GM19468 (cell line): ENCODE measurements around the gene GDAP1L1.

Experiments
- ATAC-seq: cut with Tn5 transposase; IDR thresholded peaks from one replicate; pipeline ENCODE4 v1.9.1; 2021; ENCODE audit warnings: mild to moderate bottlenecking, moderate library complexity, moderate number of reproducible peaks; ENCODE audit not compliant: unreplicated experiment; ENCODE audit errors: extremely low read depth

The GDAP1L1 gene

DNA sequence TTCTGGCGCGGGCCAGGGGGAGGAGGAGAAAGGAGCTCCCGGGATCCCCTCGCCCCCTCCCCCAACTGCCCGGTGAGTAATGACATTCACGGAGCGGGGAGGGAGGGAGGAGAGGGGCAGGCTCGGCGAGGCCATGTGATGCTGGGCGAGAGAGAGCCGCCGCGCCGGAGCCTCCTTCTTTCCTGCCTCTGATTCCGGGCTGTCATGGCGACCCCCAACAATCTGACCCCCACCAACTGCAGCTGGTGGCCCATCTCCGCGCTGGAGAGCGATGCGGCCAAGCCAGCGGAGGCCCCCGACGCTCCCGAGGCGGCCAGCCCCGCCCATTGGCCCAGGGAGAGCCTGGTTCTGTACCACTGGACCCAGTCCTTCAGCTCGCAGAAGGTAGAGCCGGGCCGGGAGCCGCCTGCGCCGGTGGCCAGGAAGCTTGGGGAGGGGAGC, at the start of gene GDAP1L1:
Gene GDAP1L1 (plus strand): TSS at position 178 of the 441 bp plus-strand sequence. CDS start 27 bp downstream, at position 205.
- no peak for ATAC-seq

DNA sequence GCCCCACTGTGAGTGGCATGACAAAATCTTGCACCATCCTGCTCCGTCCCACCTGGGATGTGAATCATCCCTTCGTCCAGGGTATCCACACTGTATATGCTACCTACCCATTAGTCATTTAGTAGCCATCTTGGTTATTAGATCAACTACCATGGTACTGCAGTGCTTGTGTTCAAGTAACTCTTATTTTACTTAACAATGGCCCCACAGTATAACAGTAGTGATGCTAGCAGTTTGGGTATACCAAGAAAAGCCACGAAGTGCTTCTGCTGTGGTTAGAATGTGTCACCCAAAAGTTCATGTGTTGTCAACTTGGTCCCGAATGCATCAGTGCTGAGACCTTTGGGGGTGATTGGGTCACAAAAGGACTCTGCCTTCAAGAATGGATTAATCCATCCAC, 48.2 kb upstream of the GDAP1L1 start:
- ATAC-seq, result no peak

DNA sequence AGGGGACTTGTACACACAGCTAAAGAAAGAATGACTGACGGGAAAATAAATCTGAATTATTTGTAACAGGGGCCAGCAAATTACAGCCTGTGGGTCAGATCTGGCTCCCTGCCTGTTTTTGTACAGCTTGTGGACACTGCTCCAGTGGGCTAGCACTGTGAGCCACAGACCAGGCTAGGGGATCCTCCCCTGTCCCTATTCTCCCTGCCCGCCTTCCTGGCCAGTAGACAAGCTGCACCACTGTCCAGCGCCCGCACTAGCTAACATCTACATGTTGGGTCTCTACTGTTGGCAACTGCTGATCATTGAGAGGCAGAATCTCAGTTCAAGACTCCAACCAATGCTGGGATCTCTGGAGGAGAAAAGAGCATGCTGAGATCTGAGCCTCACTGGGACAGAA, 47.2 kb upstream of the GDAP1L1 start:
- ATAC-seq, result no peak

DNA sequence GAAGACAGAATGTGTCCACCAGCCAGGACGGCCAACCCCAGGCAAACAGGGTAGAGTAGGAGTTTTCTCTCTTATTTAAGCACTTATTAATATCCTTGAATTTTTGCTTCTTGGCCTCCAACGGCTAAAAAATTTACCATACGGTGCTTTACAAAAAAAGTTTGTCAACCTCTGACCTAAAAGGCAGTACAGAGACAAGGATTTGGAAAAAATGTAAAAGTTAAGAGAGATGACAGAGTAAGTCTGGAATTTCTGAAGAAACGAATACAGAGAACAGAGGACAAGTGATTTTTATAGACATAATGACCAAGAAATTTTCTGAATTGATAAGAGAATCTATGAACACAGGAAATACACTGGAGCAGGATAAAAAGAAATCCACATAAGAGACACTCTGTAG, 46.7 kb upstream of the GDAP1L1 start:
- no peak for ATAC-seq

DNA sequence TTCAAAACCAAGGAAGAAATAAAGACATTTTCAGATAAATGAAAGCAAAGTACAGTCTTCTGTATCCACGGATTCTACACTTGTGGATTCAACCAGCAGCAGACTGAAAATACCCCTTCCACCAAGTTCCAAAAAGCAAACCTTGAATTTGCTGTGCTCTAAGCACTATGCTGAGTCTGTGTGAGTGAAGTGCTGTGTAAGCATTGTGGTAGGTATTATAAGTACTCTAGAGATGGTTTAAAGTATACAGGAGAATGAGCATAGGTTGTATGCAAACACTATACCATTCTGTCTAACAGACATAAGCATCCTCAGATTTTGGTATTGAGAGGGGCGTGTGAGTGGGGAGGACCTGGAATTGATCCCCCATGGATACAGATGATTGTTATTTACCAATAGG, 46.1 kb upstream of the GDAP1L1 start:
- ATAC-seq, result no peak

DNA sequence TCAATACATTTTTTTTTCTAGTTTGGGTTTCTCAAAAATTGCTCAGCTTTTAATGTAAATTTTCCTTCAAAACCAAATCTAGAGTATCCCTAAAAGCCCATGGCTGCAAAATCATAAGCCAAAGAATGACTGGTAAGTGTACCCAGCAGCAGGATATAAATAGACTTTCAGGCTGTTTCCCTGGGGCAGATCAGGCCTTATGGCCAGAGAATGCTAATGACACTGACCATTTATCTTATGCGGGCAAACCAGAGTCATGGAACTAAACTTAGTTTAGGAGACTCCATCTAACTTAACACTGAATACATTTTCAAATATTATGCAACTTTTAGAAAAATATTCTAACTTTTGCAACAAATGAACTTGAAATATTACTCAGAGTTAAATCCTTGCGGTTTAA, 43.9 kb upstream of the GDAP1L1 start:
- ATAC-seq, result no peak

DNA sequence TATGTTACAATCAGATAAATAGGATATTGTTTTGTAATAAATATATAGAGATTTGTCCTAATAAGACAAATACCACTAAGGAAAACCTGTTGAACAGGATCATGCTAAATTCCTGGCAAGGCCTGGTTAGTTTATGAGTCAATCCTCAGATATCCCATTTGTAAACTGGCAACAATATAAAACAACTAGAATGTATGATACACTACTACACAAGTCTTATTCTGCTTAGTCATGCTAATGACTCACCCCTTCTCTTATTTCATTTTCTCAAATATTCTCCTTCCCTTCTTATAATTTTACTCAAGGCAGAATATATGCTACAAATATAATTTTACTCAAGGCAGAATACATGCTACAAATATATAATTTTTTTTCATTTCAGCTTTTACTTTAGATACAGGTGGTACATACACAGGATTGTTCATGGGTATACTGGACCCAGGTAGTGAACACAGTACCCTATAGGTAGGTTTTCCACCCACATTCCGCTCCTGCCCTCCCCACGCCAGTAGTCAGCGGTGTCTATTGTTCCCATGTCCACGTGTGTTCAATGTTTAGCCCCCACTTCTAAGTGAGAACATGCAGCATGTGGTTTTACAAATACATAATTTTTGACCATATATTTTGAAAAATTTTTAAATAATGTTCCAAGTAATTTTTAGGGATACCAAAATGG, 42.8 kb upstream of the GDAP1L1 start:
- ATAC-seq, result no peak

DNA sequence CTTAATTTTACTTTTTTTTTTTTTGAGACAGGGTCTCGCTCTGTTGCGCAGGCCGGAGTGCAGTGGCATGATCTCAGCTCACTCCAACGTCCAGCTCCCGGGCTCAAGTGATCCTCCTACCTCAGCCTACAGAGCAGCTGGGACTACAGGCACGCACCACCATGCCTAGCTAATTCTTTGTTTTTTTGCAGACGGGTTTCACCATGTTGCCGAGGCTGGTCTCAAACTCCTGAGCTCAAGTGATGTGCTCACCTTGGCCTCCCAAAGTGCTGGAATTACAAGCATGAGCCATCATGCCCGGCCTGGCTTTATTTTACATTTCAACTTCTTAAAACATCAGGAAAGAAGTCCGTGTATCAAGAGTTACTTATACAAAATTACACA, 42.3 kb upstream of the GDAP1L1 start:
- no peak for ATAC-seq

DNA sequence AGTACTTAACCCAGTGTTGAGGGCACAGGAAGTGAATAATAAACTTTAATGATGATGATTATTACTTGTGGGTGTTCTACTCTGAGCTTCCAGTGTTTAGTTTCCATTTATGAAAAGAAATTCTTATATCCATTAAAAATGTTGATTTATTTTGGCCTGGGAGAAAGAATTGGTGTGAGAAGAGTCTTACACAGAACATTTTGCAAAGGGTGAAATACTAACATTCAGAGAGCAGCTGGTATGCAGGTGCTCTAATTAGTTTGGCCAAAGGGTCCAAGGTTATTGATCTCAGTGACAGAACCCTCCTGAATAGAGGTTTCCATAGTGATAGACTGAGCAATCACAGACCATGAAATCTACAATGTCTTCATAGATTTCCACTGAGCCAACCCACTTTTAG, 41.0 kb upstream of the GDAP1L1 start:
- ATAC-seq, result no peak

DNA sequence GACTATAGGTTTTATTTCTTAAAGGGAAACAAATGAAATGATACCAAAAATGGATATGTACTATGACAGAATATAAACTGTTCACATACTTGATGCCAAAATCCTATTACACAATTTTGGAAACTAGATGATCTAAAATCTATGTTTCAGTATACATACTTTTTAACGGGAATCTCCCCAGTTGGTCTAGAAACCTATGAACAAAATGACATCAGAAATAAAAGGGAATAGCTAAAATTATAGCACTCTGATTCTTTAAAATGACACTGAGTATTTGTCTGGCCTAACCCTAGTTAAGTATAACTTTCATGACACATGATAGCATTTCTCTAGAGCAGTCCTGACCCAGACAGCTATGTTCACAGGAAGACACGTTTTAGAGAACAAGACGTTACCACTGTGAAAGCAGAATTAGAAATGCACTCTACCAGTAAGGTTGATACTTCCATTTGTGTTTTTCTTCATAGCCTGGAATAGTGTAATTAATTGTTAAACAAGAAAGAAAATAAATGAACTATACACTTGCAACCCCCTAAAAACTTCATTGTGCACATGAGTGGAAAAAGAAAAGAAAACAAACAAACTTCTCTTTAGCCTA, 39.9 kb upstream of the GDAP1L1 start:
- no peak for ATAC-seq

DNA sequence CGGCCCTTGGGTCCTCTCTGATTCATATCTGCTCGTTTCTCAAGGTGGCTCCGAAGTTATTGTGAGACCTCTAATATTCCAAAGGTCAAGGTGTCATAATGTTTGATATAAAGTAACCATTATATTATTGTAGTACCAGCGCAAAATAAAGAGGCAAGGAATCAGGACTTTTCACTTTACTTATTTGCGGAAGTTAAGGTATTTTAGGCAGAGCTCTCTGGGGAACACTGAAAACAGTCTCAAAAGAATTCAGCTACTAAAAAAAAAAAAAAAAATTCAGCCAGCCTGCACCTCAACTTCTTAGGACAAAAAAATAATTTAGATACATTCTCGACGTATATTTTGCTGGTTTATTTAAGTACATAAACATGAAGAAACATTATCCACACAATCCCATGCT, 38.9 kb upstream of the GDAP1L1 start:
- no peak for ATAC-seq

DNA sequence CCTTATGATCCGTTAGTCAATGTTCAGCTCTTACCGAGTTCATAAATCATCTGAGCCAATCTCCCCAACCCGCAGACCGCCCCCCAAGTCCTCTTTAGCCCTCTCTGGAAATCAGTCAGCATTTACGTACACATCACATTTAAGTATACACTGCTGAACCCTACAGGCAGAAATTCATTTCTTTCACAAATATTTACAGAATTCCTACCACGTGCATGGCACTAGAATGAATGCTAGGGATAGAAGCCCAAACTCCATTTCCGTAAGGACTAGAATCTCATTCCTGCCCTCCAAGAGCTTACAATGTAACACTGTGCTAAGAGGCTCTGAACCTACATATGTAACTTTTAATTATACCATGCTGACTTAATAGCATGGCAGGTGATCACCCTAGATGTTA, 38.3 kb upstream of the GDAP1L1 start:
- no peak for ATAC-seq

DNA sequence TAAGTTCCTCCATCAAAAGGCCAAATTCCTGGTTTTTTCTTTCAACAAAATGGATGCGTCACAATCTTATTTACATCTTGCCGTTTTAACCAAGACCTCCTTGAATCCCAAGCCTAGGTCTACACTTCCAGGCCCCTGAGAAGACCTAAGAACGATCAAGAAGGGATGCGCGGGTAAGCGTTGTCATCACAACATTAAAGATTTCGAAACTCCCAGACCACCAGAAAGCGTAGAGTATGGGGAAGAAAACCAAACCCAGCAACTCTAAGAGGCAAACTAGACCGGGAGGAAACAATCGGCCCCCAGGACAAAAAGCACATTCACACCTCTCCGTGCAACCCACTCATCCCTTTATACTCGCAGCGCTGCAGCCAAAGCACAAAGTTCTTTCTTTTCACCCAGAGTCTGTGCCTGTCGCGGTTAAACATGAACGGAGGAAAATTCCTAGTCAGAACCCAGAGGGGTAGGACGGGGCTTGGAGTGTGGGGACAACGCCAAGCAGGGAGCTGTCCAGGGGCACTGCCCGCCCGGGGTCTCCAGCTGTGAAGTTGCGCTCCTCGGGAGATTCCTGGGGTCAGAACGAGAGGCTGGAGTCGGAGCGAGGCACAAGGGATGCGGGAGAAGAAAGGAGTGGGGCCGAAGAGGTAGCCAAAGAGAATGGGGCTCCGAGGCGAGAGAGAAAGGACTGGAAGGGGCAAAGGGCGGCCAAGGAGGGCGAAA, 37.3 kb upstream of the GDAP1L1 start:
- ATAC-seq, result no peak

DNA sequence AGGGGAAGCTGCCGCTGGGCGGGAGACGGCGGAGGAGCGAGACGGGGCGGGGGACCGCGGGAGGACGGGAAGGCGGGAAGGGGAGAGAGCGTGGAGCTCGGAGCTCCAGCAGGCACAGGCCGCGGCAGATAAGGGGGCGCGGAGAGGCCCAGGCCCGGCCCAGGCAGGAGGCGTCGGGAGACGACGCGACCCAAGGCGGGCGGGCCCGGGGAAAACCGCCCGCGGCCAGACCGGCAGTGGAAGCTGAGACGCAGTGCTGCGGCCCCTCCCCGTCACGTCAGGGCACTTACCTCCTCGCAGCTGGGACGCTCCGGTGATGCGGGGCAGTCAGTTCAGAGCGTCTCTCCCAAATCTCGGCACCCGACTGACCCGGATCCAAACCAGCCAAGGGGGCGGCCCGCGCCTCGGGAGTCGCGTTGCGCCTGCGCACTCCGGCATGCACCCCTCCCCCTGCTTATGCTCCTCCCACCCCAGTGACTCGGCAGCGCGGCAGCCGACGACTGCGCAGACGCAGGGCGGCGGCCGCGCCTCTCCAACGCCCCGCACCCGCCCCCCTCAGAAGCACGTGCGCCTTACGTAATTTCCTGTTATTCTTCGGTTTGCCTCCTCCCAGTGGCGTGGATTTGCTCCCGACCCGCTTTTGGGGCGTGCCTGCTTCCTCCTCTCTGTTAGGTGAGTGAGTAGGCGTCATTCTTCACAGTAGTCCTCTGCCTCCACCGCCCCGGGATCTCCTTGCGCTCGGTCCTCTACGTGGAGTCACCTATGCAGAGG, 36.5 kb upstream of the GDAP1L1 start, which contains the start of gene OSER1:
Gene OSER1 (minus strand): TSS at position 366 of the 771 bp plus-strand sequence. CDS start 3,814 bp downstream, outside the sequence.
- ATAC-seq, result peak; percentile 48

DNA sequence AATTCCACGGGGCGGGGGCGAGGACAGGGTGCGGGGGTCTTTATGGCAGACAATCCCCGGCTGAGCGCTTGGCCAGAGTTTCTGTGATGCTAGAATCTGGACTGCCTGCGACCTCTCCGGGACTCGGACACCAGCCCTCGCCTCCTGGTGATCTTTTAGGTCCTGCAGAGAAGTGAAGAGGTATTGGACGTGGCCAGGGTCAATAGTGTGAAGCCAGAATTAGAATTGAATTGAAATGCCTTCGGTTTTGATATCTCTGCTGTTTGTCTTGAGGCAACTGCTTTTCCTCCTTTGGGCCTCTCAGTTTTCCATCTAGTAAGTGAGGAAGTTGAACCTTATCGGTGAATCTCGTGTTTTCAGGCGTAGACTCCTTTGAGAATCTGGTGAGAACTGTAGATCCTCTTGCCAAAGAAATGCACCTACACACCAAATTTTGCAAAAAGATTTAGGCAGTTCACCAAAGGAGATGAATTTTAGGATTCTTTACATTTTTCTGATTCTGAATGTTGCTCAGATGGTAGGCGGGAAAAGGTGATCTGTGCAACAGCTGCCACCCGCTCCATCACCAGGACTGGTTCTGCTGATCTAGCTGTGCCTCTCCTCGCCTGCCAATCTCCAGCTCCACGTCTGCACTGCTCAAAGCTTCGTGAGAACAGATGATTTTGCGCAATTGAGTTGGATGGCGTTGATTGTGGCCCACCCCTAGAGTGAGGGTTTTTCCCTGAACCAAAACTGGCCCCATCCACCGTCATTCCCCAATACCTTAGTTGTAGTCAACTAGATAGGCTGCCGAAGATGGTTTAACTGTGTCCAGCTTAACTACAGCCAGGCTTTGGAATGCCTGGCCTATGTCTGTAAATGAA, 35.7 kb upstream of the GDAP1L1 start:
- ATAC-seq, result no peak

DNA sequence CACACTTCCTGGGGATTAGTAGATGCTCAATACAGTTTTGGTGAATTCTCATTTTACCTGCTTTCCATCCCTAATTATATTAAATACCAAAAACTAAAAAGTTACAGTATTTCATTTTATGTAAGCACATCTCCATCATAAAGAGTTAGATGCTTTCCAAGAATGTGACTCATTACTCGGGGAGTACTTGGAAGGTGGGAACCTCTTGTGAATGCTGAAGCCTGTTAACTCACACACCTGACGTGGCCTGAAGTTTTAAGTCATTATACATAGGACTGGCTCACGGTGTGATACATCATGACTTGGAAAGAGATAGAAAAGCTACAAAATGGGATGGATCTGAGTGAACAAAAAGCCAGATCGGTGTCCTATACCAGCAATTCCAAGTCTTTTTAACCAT, 34.3 kb upstream of the GDAP1L1 start:
- ATAC-seq, result no peak

DNA sequence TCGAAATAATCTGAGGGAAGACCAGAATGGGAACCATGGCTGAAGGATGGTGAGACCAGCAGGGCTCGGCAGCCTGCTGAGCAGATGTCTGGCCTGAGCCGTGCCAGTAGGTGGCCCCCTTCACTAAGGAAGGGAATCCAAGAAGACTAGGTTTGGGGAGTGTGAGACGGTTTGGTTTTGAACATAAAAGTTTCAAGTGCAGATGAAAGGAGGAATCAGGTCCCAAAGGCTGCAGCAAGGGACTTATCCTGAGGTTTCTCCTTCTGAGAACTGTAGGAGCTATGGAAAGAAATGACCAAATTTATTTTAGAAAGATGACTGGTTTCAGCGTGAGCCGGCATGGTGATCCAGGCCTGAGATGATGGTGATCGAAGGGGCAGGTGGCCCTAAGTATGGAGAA, 32.0 kb upstream of the GDAP1L1 start:
- no peak for ATAC-seq

DNA sequence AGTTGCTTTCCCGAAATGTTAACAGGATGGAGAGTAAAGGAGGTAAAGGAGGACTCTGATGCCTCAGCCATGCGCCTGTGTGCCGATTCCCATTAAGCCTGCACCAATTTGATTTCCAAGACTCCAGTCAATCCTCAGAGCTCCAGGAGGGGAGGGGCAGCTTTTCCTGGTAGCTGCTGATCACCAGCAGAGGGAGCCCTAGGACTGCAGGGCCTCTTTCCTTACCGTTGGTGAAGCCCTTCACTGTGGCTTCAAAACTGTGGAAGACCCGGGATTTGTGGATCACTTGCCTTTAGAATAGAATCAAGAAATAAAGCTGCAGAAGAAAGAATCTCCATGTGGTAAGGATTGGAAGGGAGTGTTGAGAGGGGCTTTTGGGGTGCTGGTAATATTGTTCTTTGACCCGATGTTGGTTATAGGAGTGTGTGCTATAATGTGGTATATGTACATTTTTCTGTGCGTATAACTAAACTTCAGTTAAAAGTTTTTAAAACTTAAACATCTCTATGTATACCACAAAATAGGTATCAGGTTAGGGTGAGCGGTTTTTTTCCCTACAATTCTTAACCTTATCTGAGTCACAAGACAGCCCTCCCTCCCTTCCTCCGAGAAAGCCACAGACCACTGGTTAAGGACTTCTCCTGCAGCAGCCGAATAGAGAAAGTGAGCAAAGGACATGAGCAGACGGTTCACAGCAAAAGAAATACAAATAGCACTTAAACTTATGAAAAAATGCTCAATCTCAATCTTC, 29.6 kb upstream of the GDAP1L1 start:
- ATAC-seq, result no peak

DNA sequence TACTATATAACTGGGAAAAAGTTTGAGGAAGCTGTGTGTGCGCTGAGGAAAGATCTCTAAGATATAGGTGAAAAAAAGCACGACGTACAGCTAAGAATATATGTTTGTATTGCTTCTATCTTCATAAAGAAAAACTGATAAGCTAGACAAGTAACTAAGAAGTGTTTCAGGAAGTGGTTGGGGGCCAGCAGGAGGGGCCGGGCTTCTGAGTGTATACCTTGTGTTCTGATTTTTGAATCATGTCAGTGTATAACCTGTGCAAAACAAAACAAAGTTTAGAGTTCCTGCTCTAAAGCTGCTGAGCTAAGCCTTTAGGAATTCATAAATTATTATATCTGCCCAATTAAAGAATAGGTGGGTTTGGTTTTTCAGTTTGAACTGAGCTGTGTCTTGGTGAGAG, 28.7 kb upstream of the GDAP1L1 start:
- ATAC-seq, result no peak
